Loucy (cell line): Measurements from ENCODE around the gene CYP4A22.

Experiments used
- EZH2phosphoT487 ChIP-seq: fragments of 200-600 bp; IDR thresholded peaks from 2 replicates; pipeline ENCODE4 v1.6.1; 2018; ENCODE audit warnings: antibody characterized with exemption, mild to moderate bottlenecking, moderate library complexity, borderline replicate concordance
- TF ChIP-seq, protein P1 (sequence below): fragments of 200-600 bp; sonication (generic); conservative IDR thresholded peaks from 2 replicates; pipeline ENCODE4 v1.5.1; 2014; ENCODE audit warnings: mild to moderate bottlenecking, antibody characterized with exemption, low read length

GRCh38 chr1:47147047-47147785 is 10.0 kb downstream of the CYP4A22 start:
- TF ChIP-seq, protein P1, sequence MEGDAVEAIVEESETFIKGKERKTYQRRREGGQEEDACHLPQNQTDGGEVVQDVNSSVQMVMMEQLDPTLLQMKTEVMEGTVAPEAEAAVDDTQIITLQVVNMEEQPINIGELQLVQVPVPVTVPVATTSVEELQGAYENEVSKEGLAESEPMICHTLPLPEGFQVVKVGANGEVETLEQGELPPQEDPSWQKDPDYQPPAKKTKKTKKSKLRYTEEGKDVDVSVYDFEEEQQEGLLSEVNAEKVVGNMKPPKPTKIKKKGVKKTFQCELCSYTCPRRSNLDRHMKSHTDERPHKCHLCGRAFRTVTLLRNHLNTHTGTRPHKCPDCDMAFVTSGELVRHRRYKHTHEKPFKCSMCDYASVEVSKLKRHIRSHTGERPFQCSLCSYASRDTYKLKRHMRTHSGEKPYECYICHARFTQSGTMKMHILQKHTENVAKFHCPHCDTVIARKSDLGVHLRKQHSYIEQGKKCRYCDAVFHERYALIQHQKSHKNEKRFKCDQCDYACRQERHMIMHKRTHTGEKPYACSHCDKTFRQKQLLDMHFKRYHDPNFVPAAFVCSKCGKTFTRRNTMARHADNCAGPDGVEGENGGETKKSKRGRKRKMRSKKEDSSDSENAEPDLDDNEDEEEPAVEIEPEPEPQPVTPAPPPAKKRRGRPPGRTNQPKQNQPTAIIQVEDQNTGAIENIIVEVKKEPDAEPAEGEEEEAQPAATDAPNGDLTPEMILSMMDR: no peak
- TF ChIP-seq EZH2phosphoT487: no peak
